ENCODE data around the gene ARPC2. TPM values are rescaled to one million over a fixed set of nuclear protein-coding genes. Genes with fewer than 3 reads are reported as not detected.
"Not testable (repeated sequence)": the region's sequence is repeated elsewhere in the genome, so short reads cannot be mapped to it uniquely, and the experiment has no call there.

Gene ARPC2
- total and polyA plus RNA-seq, 8 donors: 229 to 452 (median 256) TPM

DNA sequence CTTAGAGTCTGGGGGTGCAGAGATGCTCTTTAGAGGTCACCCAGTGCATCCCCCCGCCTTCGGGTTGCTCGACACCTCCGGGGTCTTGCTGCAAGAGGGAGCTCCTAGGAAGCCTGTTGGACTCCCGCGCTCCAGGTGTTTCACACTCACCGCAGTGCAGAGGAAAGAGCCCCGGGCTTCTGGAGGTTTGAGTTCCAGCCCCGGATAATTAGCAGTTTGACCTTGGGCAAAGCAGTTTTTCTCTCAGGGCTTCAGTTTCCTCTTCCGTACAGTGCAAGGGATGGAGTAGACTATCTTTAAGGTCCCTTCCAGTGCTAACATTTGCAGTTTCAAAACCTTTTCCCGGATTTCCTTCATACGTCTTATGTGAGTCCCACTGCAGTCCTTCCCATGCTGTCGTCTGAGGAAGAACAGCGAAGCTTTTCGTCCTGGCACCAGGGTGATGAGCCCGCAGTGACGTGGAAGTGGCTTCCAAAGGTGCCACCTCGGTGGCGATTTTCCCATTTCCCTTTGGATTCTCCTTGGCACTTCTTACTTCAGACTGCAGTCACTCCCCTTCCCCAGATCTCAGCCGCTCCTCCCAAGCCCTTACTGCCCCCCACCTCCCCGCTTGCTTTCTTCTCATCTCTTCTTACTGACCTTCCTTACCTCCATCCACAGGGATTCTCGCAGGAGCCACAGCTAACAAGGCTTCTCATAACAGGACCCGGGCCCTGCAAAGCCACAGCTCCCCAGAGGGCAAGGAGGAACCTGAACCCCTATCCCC, 53.9 kb downstream of the ARPC2 start:
- DNase-seq (no peak), ATAC-seq (no peak)
- H3K27ac ChIP-seq: peak overlapping the region; percentile 20 to 78
- H3K36me3 ChIP-seq: peaks cover 0 to 48% of the 10 kb centered on the region in 2 donors
- H3K4me3 ChIP-seq: peak overlapping the region; percentile 77 to 84
- no peaks in the 10 kb centered on the region for H3K9me3 ChIP-seq
- TF ChIP-seq, protein P1, sequence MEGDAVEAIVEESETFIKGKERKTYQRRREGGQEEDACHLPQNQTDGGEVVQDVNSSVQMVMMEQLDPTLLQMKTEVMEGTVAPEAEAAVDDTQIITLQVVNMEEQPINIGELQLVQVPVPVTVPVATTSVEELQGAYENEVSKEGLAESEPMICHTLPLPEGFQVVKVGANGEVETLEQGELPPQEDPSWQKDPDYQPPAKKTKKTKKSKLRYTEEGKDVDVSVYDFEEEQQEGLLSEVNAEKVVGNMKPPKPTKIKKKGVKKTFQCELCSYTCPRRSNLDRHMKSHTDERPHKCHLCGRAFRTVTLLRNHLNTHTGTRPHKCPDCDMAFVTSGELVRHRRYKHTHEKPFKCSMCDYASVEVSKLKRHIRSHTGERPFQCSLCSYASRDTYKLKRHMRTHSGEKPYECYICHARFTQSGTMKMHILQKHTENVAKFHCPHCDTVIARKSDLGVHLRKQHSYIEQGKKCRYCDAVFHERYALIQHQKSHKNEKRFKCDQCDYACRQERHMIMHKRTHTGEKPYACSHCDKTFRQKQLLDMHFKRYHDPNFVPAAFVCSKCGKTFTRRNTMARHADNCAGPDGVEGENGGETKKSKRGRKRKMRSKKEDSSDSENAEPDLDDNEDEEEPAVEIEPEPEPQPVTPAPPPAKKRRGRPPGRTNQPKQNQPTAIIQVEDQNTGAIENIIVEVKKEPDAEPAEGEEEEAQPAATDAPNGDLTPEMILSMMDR (IDR thresholded peaks at IDR 0.05): no peak
- intact Hi-C loops (cut with DNase I): loop anchor here in 1 of 2 donors (10.0 kb wide), 1 partner anchor 124 kb away; the partner anchor contains the start of gene CTDSP1
- H3K4me1 ChIP-seq: peaks cover 34 to 60% of the 10 kb centered on the region in 2 donors
- H3K27me3 ChIP-seq: no peaks in the 10 kb centered on the region

GRCh38 chr2:218271487-218271797, 54.5 kb downstream of the ARPC2 start:
- Histone ChIP-seq H3K27me3 (no peaks in the 10 kb centered on the region), H3K27ac (peak overlapping the region; percentile 20 to 78), H3K4me1 (peaks cover 34 to 64% of the 10 kb centered on the region in 2 donors), H3K9me3 (no peaks in the 10 kb centered on the region), H3K4me3 (peak overlapping the region in 1 of 2 donors; percentile 84), H3K36me3 (peaks cover 0 to 48% of the 10 kb centered on the region in 2 donors)
- TF ChIP-seq, protein P1 (IDR thresholded peaks at IDR 0.05): no peak
- ATAC-seq (no peak), DNase-seq (no peak)
- intact Hi-C loops (cut with DNase I): loop anchor here in 1 of 2 donors (10.0 kb wide), 1 partner anchor 123 kb away; the partner anchor contains the start of gene CTDSP1

GRCh38 chr2:218271865-218272530, 55.0 kb downstream of the ARPC2 start:
- TF ChIP-seq, protein P1 (IDR thresholded peaks at IDR 0.05): no peak
- H3K9me3 ChIP-seq: no peaks in the 10 kb centered on the region
- ATAC-seq (no peak), DNase-seq (no peak)
- H3K36me3 ChIP-seq: peaks cover 0 to 48% of the 10 kb centered on the region in 2 donors
- peak overlapping the region; percentile 20 to 78 for H3K27ac ChIP-seq
- H3K4me1 ChIP-seq: peaks cover 34 to 70% of the 10 kb centered on the region in 2 donors
- intact Hi-C loops (cut with DNase I): loop anchor here in 1 of 2 donors (10.0 kb wide), 1 partner anchor 123 kb away; the partner anchor contains the start of gene CTDSP1
- no peaks in the 10 kb centered on the region for H3K27me3 ChIP-seq
- peak overlapping the region in 1 of 2 donors; percentile 84 for H3K4me3 ChIP-seq

DNA sequence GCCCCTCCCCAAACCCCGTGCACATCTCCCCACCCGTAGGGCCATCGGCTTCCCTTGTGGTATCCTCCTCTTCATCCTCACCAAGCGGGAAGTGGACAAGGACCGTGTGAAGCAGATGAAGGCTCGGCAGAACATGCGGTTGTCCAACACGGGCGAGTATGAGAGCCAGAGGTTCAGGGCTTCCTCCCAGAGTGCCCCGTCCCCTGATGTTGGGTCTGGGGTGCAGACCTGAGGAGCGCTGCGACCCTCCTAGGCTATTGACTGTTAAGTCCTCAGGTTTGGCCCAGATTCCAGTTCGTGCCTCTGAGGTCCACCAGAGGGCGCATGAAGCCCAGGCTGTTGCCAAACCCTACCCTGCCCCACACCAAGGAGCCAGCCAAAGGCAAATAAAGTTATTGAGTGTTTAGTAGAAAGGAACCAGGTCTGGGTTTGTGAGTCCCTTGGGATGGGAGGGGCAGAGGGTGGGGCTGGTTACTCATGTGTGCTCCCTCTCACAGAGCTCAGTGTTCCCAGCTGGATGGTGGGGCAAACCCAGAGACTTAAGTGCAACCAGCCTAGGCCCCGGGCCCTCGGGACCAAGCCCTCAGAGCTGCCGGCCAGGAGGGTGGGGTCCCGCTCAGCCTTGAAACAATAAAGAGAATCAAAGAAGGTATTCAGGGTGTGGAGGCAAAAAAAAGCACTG, 55.7 kb downstream of the ARPC2 start:
- H3K4me3 ChIP-seq: no peak overlapping the region
- DNase-seq (peak; percentile 74 to 91 (median 87)), ATAC-seq (peak; percentile 66)
- no peaks in the 10 kb centered on the region for H3K9me3 ChIP-seq
- H3K27ac ChIP-seq: peak overlapping the region; percentile 48 to 76
- peaks cover 0 to 48% of the 10 kb centered on the region in 2 donors for H3K36me3 ChIP-seq
- peaks cover 34 to 72% of the 10 kb centered on the region in 2 donors for H3K4me1 ChIP-seq
- intact Hi-C loops (cut with DNase I): loop anchor here in 1 of 2 donors (10.0 kb wide), 1 partner anchor 122 kb away; the partner anchor contains the start of gene CTDSP1
- no peaks in the 10 kb centered on the region for H3K27me3 ChIP-seq
- TF ChIP-seq, protein P1 (IDR thresholded peaks at IDR 0.05): peak; percentile 80 to 86

- peaks cover 0 to 52% of the 10 kb centered on the region in 2 donors for H3K36me3 ChIP-seq
- H3K27ac ChIP-seq: peak overlapping the region; percentile 48 to 76
- H3K4me3 ChIP-seq, H3K27me3 ChIP-seq, ATAC-seq, H3K9me3 ChIP-seq, DNase-seq: not testable (repeated sequence)
- intact Hi-C loops (cut with DNase I): loop anchor here in 1 of 2 donors (10.0 kb wide), 1 partner anchor 121 kb away; the partner anchor contains the start of gene CTDSP1
- H3K4me1 ChIP-seq: peaks cover 34 to 68% of the 10 kb centered on the region in 2 donors
Measured at GRCh38 chr2:218273214-218273907, 56.4 kb downstream of the ARPC2 start.
